Stimulated activated naive CD8-positive, alpha-beta T cell treated with anti-CD3 and anti-CD28 coated beads, Interleukin-15, Interleukin-2, amounts not matched to agents 100 U/mL and 50 U/mL, for 24 hours (primary cell): Measurements from ENCODE around the gene TTLL9.

Source experiments
- ATAC-seq: fragments of 150-1000 bp; cut with Tn5 transposase; one replicate; pipeline ENCODE4 v1.10.0; 2021
- DNase-seq: peaks from one replicate; pipeline ENCODE4 v3.0.0; 2021

The TTLL9 gene

DNA sequence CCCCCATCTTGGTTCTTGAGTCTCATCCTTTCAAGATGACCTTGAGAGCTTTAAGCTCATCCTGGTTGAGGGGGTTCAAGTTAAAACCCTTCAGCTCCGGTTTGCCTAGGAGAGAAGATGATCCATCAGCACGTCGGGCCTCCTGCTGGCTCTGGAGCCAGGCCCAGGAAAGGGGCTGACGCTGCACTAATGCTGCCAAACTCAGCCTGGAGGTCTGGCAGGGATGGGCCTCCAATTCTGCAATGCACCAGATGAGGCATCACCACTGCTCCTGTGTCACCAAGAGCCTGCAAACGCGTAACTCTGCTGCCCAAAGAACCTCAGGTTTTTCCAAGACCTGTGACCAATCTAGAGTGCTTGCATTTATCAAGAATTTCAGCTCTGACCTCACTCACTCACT lies 75.4 kb downstream of the TTLL9 start:
- no peak for DNase-seq
- no peak for ATAC-seq

- no peak for ATAC-seq
- DNase-seq: no peak
Measured at GRCh38 chr20:31948008-31948407, 77.6 kb downstream of the TTLL9 start.

DNA sequence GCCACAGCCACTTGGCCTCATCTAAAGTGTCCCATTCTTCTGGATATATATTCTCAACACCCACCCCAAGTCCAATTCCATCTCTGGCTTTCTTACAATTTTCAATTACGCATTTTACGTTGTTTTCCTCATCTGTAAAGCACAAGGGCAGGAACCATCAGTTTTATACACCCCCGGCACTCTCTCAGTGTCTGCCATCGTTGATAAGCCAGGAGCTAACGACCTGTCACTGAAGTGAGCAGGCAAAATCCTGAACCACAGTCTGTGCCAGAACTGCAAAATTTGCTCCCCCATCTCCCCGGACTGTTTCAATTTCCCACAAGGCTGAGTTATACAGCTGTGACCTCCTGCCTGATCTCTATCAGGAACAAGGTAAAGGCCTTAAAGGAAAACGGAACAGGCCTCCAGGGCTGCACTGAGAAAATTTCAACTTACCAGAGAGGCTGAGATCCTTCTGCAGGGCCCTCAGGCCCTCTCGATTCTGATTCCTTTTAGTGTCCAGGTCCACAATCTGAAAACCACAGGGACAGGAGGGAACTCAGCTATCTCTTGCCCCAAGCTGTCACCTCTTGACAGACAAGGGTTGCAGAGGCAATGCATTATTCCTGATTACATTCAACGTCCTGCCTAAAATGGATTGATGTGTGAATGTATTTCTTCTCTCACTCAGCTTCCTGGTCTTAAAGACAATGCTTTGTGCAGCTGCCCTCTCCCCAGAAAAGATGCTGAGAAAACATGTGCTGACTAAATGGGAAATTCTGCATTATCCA lies 79.6 kb downstream of the TTLL9 start:
- ATAC-seq (no peak), DNase-seq (no peak)

GRCh38 chr20:31951203-31951529 lies 80.7 kb downstream of the TTLL9 start:
- no peak for DNase-seq
- ATAC-seq: no peak

GRCh38 chr20:31951530-31952453 lies 81.4 kb downstream of the TTLL9 start, which contains the start of gene PDRG1:
PDRG1 (minus strand) TSS chr20:31952046; CDS start chr20:31951961, 85 bp downstream.
- ATAC-seq: peak; percentile 98

GRCh38 chr20:31953556-31954148 lies 83.2 kb downstream of the TTLL9 start:
- DNase-seq (no peak), ATAC-seq (no peak)

More at GRCh38 chr20:31951530-31952453, 81.4 kb downstream of the TTLL9 start, which contains the start of gene PDRG1:
- DNase-seq: peak; percentile 99

DNA sequence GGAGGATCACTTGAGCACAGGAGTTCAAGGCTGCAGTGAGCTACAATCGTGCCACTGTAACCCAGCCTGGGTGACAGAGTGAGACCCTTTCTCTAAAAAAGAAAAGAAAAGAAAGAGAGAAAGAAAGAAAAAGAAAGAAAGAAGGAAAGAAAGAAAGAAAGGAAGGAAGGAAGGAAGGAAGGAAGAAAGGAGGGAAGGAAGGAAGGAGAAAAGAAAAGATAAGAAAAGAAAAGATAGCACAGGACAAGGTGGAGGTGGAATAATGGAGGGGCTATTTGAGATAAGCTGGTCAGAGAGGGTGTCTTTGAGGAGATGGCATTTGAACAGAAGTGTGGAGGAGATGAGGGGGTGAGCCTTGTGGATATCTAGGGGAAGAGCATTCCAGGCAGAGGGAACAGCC lies 84.1 kb downstream of the TTLL9 start:
- no peak for DNase-seq
- ATAC-seq: no peak

DNA sequence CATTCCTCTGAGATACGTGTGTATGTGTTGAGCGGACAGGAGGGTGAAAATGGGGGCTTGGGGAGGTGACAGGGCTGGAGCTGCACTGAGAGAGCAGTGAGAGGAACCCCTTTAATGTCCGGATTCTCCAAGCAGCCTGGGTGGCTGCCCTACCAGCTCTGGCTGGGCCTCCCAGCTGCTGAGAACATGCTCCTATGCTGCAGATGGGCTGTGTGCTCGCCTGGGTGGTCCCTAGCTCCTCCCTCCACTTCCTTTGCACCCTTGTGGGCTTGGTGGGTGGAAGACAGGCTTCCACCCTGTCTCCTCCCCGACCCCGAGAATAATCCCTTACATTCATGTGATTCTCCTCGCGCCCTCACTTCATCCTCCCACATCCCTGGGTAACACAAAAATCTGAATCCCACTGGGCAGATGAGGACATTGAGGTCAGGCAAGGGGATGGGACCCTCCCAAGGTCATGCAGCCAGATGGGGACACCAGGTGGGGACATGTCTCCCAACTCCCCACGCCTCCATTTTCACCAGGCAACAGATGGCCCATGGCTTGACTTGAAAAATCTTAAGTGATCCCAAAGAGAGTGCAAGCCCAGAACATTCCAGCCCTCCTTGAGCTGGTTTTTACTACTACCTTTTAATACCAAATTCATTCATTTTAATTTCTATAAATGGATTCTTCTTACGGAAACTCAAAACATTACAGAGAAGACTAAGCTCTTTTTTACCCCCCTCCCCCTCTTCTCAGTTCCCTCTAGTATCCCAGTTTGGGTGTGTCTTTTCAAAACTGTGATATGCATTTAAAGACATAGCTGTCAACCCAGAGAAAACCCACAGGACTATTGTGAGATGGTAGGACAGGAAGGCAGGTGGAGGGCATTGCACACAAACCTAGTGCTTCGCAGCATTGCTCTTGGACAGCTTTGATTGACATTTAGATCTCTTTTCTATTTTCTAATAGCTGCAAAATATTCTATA lies 86.4 kb downstream of the TTLL9 start:
- DNase-seq (no peak), ATAC-seq (no peak)

GRCh38 chr20:31962761-31963160 lies 92.3 kb downstream of the TTLL9 start:
- ATAC-seq: no peak
- no peak for DNase-seq

- no peak for ATAC-seq
- DNase-seq: no peak
Measured at GRCh38 chr20:31963889-31964288, 93.5 kb downstream of the TTLL9 start.

GRCh38 chr20:31966991-31967655 lies 96.7 kb downstream of the TTLL9 start:
- DNase-seq (no peak), ATAC-seq (no peak)

- peak; percentile 19 for DNase-seq
- ATAC-seq: peak; percentile 14
Measured at GRCh38 chr20:31967830-31968249, 97.4 kb downstream of the TTLL9 start, which contains the start of gene XKR7. XKR7 (plus strand) TSS chr20:31968151; CDS start chr20:31968176, 25 bp downstream.

DNA sequence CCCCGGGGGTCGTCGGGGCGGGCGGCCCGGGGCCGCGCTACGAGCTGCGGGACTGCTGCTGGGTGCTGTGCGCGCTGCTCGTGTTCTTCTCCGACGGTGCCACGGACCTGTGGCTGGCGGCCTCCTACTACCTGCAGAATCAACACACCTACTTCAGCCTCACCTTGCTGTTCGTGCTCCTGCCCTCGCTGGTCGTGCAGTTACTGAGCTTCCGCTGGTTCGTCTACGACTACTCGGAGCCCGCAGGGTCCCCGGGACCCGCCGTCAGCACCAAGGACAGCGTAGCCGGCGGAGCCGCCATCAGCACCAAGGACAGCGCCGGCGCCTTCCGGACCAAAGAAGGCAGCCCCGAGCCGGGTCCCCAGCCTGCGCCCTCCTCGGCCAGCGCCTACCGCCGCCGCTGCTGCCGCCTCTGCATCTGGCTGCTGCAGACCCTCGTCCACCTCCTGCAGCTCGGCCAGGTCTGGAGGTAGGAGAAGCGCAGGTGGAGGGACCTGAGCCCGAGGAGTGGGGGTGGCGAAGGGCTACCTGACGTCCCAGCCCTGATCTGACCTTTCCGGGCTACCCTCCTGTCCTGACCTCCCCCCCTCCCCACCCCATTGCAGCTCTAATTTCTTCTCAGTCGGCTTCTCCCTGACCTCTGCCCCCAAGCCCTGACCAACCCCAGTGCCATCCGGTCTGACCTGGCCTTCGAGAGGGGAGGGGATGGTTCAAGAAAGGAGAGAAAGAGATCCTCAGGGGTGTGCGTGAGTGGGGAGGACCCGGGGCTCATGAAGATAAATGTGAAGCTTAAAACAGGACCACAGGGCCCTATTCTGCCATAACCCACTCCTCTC lies 98.1 kb downstream of the TTLL9 start:
- DNase-seq (peak; percentile 87), ATAC-seq (peak; percentile 88)

DNA sequence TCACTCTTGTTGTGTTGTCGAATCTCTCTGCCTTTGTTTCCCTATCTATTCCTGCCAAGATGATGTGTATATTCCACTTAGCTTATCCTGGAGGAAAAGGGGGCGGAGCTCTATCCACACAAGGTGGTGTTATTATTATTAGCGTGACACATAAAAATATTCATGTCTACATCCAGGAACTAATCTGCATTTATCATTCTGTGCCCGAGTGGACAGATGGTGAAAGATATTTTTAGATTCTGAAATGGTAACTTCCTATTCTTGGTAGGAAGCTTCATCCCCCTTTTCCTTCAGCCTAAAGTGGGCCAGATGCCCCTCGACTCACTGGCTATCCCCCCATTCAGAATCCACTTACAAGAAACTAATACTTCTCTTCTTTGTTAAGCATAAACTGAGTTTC lies 99.6 kb downstream of the TTLL9 start:
- DNase-seq: no peak
- ATAC-seq: no peak

DNA sequence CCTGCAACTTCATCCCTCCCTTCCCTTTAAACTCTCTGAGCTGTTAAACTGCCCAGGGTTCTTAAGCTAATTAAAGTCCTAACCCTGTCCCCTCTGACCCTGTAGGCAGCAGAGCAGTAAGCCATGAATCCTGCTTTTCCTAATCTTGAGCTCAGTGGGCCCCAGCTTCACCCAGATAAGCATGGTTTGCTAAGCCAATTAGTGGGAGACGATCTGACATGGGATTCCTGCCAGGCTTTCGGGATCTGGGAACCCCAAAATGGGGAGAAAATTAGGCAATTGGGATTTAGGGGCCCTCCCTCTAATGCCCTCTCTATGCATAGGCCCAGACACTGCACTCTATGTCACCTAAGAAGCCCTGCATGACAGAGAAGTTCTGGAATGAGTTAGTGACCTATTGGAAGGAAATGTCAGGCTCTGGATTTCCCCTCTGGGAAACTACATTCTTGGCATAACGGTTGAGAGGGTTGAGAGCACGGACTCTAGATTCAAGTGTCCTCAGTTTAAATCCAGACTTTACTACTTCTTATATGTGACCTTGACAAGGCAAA lies 102.1 kb downstream of the TTLL9 start:
- ATAC-seq (no peak), DNase-seq (no peak)

DNA sequence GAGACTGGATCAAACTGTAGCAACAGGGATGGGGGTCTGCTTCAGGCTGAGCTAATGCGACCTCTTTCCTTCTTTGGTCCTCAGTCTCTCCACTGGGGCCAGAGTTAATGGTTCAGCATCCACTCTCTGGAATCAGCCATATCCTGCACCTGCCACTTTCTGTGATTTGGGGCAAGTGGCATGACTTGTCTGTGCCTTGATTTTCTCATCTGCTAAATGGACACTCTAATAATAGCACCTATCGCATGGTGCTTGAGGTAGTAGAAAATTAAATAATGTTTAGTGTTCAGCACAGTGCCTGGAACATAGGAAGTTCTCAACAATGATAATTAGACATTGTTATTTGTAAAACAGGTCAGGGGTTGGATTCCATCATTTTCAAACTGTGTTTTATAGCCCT lies 103.9 kb downstream of the TTLL9 start:
- DNase-seq (no peak), ATAC-seq (no peak)

GRCh38 chr20:31974951-31975487 lies 104.6 kb downstream of the TTLL9 start:
- DNase-seq (no peak), ATAC-seq (no peak)

DNA sequence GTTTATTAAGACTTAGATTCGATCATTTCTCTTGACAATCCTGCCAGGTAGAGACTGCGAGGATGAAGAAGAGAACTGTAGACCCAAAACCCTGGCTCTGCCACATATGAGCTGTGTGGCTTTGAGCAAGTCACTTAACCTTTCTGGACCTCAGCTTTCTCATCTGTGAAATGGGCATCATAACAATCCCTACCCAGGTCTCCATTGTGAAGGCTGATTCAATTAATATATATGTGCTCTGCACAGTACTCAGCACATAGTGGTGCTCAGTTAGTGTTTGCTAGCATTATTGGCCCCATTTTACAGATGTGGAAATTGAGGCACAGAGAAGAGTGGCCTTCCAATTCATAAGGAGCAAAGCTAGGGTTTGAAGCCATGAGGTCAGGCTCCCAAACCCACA lies 105.4 kb downstream of the TTLL9 start:
- ATAC-seq: no peak
- no peak for DNase-seq

- ATAC-seq: no peak
- no peak for DNase-seq
Measured at GRCh38 chr20:31977080-31977479, 106.6 kb downstream of the TTLL9 start.
